Thyroid gland (tissue), 4 donors: Measurements from ENCODE around the gene PPP1R2. TPM values are rescaled to one million over a fixed set of nuclear protein-coding genes. Genes with fewer than 3 reads are reported as not detected.
"Not testable (repeated sequence)": the region's sequence is repeated elsewhere in the genome, so short reads cannot be mapped to it uniquely, and the experiment has no call there.

Source experiments
- DNase-seq, 2 donors: peaks; one replicate each; pipeline ENCODE4 v3.0.0-alpha.2; 2019
- H3K27ac ChIP-seq, 3 donors: fragments of 200-600 bp; sonication (generic); 1 replicate in 2 of 3; 2 replicates in 1 of 3; pipeline ENCODE4 v1.5.1; 2016 to 2019; ENCODE audit warnings: mild to moderate bottlenecking in 1 of 3, moderate library complexity in 1 of 3
- H3K27me3 ChIP-seq: fragments of 200-600 bp; sonication (generic); one replicate; pipeline ENCODE4 v1.5.1; 2019
- H3K36me3 ChIP-seq, 2 donors: fragments of 200-600 bp; sonication (generic); one replicate each; pipeline ENCODE4 v1.5.1; 2016 to 2019
- H3K4me1 ChIP-seq, 2 donors: fragments of 200-600 bp; sonication (generic); one replicate each; pipeline ENCODE4 v1.5.1; 2017 to 2019
- H3K4me3 ChIP-seq, 3 donors: fragments of 200-600 bp; sonication (generic); replicated peaks in 1 of 3; 1 replicate in 2 of 3; 2 replicates in 1 of 3; pipeline ENCODE4 v1.5.1; 2016; ENCODE audit warnings: mild to moderate bottlenecking in 1 of 3
- H3K9me3 ChIP-seq: fragments of 200-600 bp; sonication (generic); one replicate; pipeline ENCODE4 v1.5.1; 2017
- CTCF ChIP-seq, 6 experiments: fragments of 200-600 bp in 3 of 6; fragments of 450-650 bp in 3 of 6; sonication (generic) in 3 of 6; IDR thresholded peaks; one replicate each; pipeline ENCODE4 v1.5.1; 2016 to 2019; ENCODE audit warnings: antibody characterized with exemption in 6 of 6, mild to moderate bottlenecking in 2 of 6, inconsistent platforms in 1 of 6, moderate library complexity in 1 of 6
- POLR2A ChIP-seq, 2 donors: fragments of 450-650 bp; IDR thresholded peaks; one replicate each; pipeline ENCODE4 v1.6.1; 2017; ENCODE audit warnings: antibody characterized with exemption in 2 of 2, mild to moderate bottlenecking in 2 of 2, moderate library complexity in 1 of 2
- WGBS, 2 donors: methylation state at CpG; one replicate each; pipeline ENCODE4 v1.1.5; 2017; 5-methylcytosine and 5-hydroxymethylcytosine counted together
- intact Hi-C: fragments of 100-400 bp; cut with DNase I; formaldehyde crosslinking; loops from one replicate; pipeline ENCODE4 v1.15.1; 2023
- total RNA-seq, 4 donors: library from RNA; depleted of rRNA; stranded (reverse); fragments of >200 nt; gene quantifications; one replicate each; pipeline ENCODE4 v1.2.3, GENCODE V29; 2016

PPP1R2 gene
- total RNA-seq, result 100 to 1,000 TPM in 2 of 4 donors, 10 to 100 TPM in 2; 76.2 to 113 (median 99.9) TPM

DNA sequence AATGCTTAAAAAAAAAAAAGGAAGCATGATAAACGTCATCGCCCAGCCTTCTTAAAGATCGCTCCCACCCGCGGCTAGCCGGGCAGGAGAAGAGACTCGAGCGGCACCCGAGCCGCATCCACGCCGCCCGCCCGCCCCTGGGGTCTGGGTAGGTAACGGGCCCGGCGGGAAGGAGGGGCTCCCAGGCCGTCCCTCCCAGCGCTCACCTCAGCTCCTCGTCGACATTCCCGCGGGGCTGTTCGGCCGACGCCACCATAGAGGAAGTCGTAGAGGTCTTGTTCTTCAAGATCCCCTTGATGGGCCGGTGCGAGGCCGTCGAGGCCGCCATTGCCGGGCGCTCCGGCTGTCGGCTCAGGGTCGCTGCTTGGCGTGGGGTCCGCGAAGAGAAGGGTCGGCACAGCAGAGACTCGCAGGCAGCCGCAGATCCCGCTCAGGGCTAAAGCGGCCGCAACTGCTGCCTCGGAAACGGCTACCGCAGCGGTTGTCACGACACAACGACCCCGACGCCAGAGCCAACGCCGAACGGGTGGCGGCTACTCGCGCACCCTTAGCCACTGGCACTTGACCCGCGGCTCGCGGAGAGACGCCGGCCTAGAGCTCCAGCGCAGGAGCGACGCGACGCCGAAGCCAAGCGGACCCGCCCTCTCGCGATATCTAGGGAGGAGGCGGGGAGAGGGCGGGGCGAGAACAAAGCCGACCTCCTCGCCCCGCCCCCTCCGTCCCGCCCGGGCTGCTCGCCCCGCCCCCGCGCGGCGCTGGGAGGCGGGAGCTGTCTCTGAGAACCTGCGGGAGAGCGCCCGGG is at the start of gene PPP1R2:
Gene PPP1R2 (minus strand): TSS at position 628 of the 802 bp plus-strand sequence. CDS start 300 bp downstream, at position 328.
- no peaks in the 10 kb centered on the region for H3K9me3 ChIP-seq
- peaks cover 31 to 55% of the 10 kb centered on the region in 2 donors for H3K4me1 ChIP-seq
- peak within 1 kb of the TSS; percentile 83 to 88 (median 86) for H3K27ac ChIP-seq
- intact Hi-C loops, result loop anchor here (5.0 kb wide), 1 partner anchor 101 kb away; the partner anchor contains the start of gene ACAP2
- no peaks in the 10 kb centered on the region for H3K36me3 ChIP-seq
- H3K4me3 ChIP-seq, result peak within 1 kb of the TSS; percentile 74 to 96 (median 95)
- TF ChIP-seq POLR2A (IDR thresholded peaks at IDR 0.05), result peak; percentile 93 to 97
- no peak for TF ChIP-seq CTCF (IDR thresholded peaks at IDR 0.05)
- DNase-seq, result peak; percentile 91 to 93
- no peaks in the 10 kb centered on the region for H3K27me3 ChIP-seq
- WGBS, 2 donors, result 1% methylated on average over 29 to 41 of the region's 95 CpGs

GRCh38 chr3:195591852-195592251 is 48.7 kb upstream of the PPP1R2 start:
- Histone ChIP-seq H3K27me3 (no peaks in the 10 kb centered on the region), H3K4me3 (no peak overlapping the region), H3K4me1 (no peaks in the 10 kb centered on the region), H3K36me3 (no peaks in the 10 kb centered on the region), H3K9me3 (no peaks in the 10 kb centered on the region), H3K27ac (no peak overlapping the region)
- DNase-seq, result no peak
- no peak for TF ChIP-seq POLR2A (IDR thresholded peaks at IDR 0.05)
- 77 to 82% methylated on average over 2 of the region's 2 CpGs for WGBS, 2 donors
- intact Hi-C loops, result no loop called here

DNA sequence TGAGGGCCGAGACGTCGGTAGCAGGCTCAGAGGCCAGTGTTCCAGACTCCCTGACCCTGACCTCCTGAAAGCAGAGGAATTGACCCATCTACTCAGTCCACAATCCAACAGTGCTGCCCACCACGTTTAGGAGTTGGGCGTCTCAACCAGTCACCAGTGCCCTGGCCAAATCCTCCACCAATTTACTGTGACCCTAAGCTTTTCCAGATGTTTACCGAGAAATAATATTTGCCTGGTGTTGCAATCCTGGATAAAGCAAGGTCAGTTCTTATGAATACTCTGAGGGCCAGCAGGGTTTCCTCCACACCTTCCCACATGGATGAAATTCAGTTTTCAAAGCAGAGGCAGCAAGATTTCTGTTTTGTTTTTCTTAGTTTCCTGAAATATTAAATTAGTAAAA is 48.1 kb upstream of the PPP1R2 start:
- Histone ChIP-seq H3K9me3 (no peaks in the 10 kb centered on the region), H3K27ac (no peak overlapping the region), H3K4me1 (no peaks in the 10 kb centered on the region), H3K4me3 (no peak overlapping the region), H3K36me3 (no peaks in the 10 kb centered on the region), H3K27me3 (no peaks in the 10 kb centered on the region)
- 67 to 73% methylated on average over 6 of the region's 6 CpGs for WGBS, 2 donors
- no peak for DNase-seq
- intact Hi-C loops, result no loop called here
- TF ChIP-seq CTCF (IDR thresholded peaks at IDR 0.05) (no peak), POLR2A (IDR thresholded peaks at IDR 0.05) (no peak)

DNA sequence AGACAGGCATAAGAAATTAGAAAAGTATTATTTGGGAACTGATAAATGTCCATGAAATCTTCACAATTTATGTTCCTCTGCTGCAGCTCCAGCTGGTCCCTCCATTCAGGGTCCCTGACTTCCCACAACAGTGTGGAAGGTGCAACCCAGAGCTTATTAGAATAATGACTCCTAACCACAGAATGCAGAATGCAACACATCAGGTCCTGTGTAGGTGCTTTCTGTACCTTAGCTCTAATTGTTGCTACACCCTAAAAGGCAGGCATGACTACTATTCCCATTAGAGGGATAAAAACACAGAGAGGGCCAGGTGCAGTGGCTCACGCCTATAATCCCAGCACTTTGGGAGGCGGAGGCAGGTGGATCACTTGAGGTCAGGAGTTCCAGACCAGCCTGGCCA is 47.3 kb upstream of the PPP1R2 start:
- intact Hi-C loops, H3K27ac ChIP-seq: not testable (repeated sequence)

GRCh38 chr3:195589796-195590195 is 46.7 kb upstream of the PPP1R2 start:
- H3K36me3 ChIP-seq, H3K4me3 ChIP-seq, H3K9me3 ChIP-seq, H3K27me3 ChIP-seq, H3K4me1 ChIP-seq, DNase-seq, H3K27ac ChIP-seq, intact Hi-C loops: not testable (repeated sequence)
- 67 to 87% methylated on average over 6 of the region's 6 CpGs for WGBS, 2 donors

More for the DNA sequence above, 47.3 kb upstream of the PPP1R2 start:
- not testable (repeated sequence) for H3K4me1 ChIP-seq, H3K27me3 ChIP-seq, DNase-seq, H3K9me3 ChIP-seq, H3K4me3 ChIP-seq, H3K36me3 ChIP-seq
- WGBS, 2 donors, result 90 to 96% methylated on average over 2 of the region's 2 CpGs

- Histone ChIP-seq H3K27me3 (no peaks in the 10 kb centered on the region), H3K27ac (no peak overlapping the region), H3K9me3 (no peaks in the 10 kb centered on the region), H3K4me1 (no peaks in the 10 kb centered on the region), H3K36me3 (no peaks in the 10 kb centered on the region), H3K4me3 (no peak overlapping the region)
- TF ChIP-seq POLR2A (IDR thresholded peaks at IDR 0.05), result no peak
- no peak for TF ChIP-seq CTCF (IDR thresholded peaks at IDR 0.05)
- intact Hi-C loops, result no loop called here
- WGBS, 2 donors, result 72 to 88% methylated on average over 5 of the region's 5 CpGs
- DNase-seq, result no peak
Observed at GRCh38 chr3:195587824-195588223, 44.7 kb upstream of the PPP1R2 start.
